ENCODE data around the gene ALOX15.

ALOX15 gene

GRCh38 chr17:4623249-4623648, 18.2 kb downstream of the ALOX15 start:
- Histone ChIP-seq H3K4me1 (ENCODE audit: control extremely low read depth in 1 of 4, control insufficient read depth in 4 of 4, insufficient read depth in 4 of 4, low read length in 3 of 4) (no peaks in the 10 kb centered on the region), H3K9me3 (ENCODE audit: control extremely low read depth in 1 of 5, control insufficient read depth in 4 of 5, insufficient read depth in 2 of 5, low read depth in 1 of 5, low read length in 4 of 5) (peaks cover 0 to 12% (median 5%) of the 10 kb centered on the region in 5 experiments), H3K36me3 (ENCODE audit: control insufficient read depth in 4 of 4, insufficient read depth in 4 of 4, low read length in 3 of 4) (no peaks in the 10 kb centered on the region), H3K27ac (ENCODE audit: insufficient read depth in 1 of 2, low read depth in 1 of 2, low read length in 2 of 2, poor library complexity in 1 of 2, severe bottlenecking in 2 of 2) (no peak overlapping the region), H3K4me3 (ENCODE audit: control insufficient read depth in 1 of 7, extremely low read depth in 1 of 7, insufficient read depth in 4 of 7, low read depth in 2 of 7, low read length in 6 of 7) (no peak overlapping the region), H3K27me3 (replicated peaks in 2 of 5; ENCODE audit: control insufficient read depth in 4 of 5, insufficient read depth in 5 of 5, low read length in 4 of 5) (peaks cover 0 to 3% (median 0%) of the 10 kb centered on the region in 5 experiments)
- DNase-seq = no peak
- ChIA-PET CTCF (interaction anchor here (0.6 to 6.6 kb wide), 5 partner anchors 11 to 466 kb away, joined by 3 to 62 read pairs (median 10); no protein-coding TSS in a partner anchor), POLR2A (no interaction called here)
- WGBS (ENCODE audit: insufficient coverage) = no CpG with 5 or more reads among the region's 2 CpGs

GRCh38 chr17:4622375-4622774, 19.1 kb downstream of the ALOX15 start:
- Histone ChIP-seq H3K4me3 (ENCODE audit: control insufficient read depth in 1 of 7, extremely low read depth in 1 of 7, insufficient read depth in 4 of 7, low read depth in 2 of 7, low read length in 6 of 7) (no peak overlapping the region), H3K36me3 (ENCODE audit: control insufficient read depth in 4 of 4, insufficient read depth in 4 of 4, low read length in 3 of 4) (no peaks in the 10 kb centered on the region), H3K27me3 (replicated peaks in 2 of 5; ENCODE audit: control insufficient read depth in 4 of 5, insufficient read depth in 5 of 5, low read length in 4 of 5) (peaks cover 0 to 5% (median under 1%) of the 10 kb centered on the region in 5 experiments), H3K9me3 (ENCODE audit: control extremely low read depth in 1 of 5, control insufficient read depth in 4 of 5, insufficient read depth in 2 of 5, low read depth in 1 of 5, low read length in 4 of 5) (peaks cover 0 to 12% (median 5%) of the 10 kb centered on the region in 5 experiments), H3K27ac (ENCODE audit: insufficient read depth in 1 of 2, low read depth in 1 of 2, low read length in 2 of 2, poor library complexity in 1 of 2, severe bottlenecking in 2 of 2) (no peak overlapping the region), H3K4me1 (ENCODE audit: control extremely low read depth in 1 of 4, control insufficient read depth in 4 of 4, insufficient read depth in 4 of 4, low read length in 3 of 4) (no peaks in the 10 kb centered on the region)
- CTCF ChIA-PET = interaction anchor here (0.9 to 6.6 kb wide), 7 partner anchors 12 to 57 kb away, joined by 3 to 62 read pairs (median 3); no protein-coding TSS in a partner anchor
- POLR2A ChIA-PET = no interaction called here
- 100% methylated on average over 1 of the region's 1 CpG for WGBS (ENCODE audit: insufficient coverage)
- DNase-seq = no peak

- no peaks in the 10 kb centered on the region for H3K4me1 ChIP-seq (ENCODE audit: control extremely low read depth in 1 of 4, control insufficient read depth in 4 of 4, insufficient read depth in 4 of 4, low read length in 3 of 4)
- peaks cover 0 to 8% (median 0%) of the 10 kb centered on the region in 5 experiments for H3K27me3 ChIP-seq (replicated peaks in 2 of 5; ENCODE audit: control insufficient read depth in 4 of 5, insufficient read depth in 5 of 5, low read length in 4 of 5)
- H3K36me3 ChIP-seq (ENCODE audit: control insufficient read depth in 4 of 4, insufficient read depth in 4 of 4, low read length in 3 of 4) = no peaks in the 10 kb centered on the region
- 98% methylated on average over 4 of the region's 4 CpGs for WGBS (ENCODE audit: insufficient coverage)
- H3K4me3 ChIP-seq (ENCODE audit: control insufficient read depth in 1 of 7, extremely low read depth in 1 of 7, insufficient read depth in 4 of 7, low read depth in 2 of 7, low read length in 6 of 7) = no peak overlapping the region
- ChIA-PET POLR2A (no interaction called here), CTCF (interaction anchor here (6.6 kb wide), 1 partner anchor 53 kb away, joined by 62 read pairs; no protein-coding TSS in a partner anchor)
- DNase-seq = no peak
- no peak overlapping the region for H3K27ac ChIP-seq (ENCODE audit: insufficient read depth in 1 of 2, low read depth in 1 of 2, low read length in 2 of 2, poor library complexity in 1 of 2, severe bottlenecking in 2 of 2)
- peaks cover 0 to 12% (median 5%) of the 10 kb centered on the region in 5 experiments for H3K9me3 ChIP-seq (ENCODE audit: control extremely low read depth in 1 of 5, control insufficient read depth in 4 of 5, insufficient read depth in 2 of 5, low read depth in 1 of 5, low read length in 4 of 5)
Measured at GRCh38 chr17:4620531-4621101, 20.9 kb downstream of the ALOX15 start.

- peaks cover 0 to 12% (median 5%) of the 10 kb centered on the region in 5 experiments for H3K9me3 ChIP-seq (ENCODE audit: control extremely low read depth in 1 of 5, control insufficient read depth in 4 of 5, insufficient read depth in 2 of 5, low read depth in 1 of 5, low read length in 4 of 5)
- ChIA-PET CTCF (interaction anchor here (0.6 kb wide), 1 partner anchor 197 kb away, joined by 3 read pairs; no protein-coding TSS in a partner anchor), POLR2A (no interaction called here)
- H3K4me3 ChIP-seq (ENCODE audit: control insufficient read depth in 1 of 7, extremely low read depth in 1 of 7, insufficient read depth in 4 of 7, low read depth in 2 of 7, low read length in 6 of 7) = no peak overlapping the region
- H3K27me3 ChIP-seq (replicated peaks in 2 of 5; ENCODE audit: control insufficient read depth in 4 of 5, insufficient read depth in 5 of 5, low read length in 4 of 5) = peaks cover 0 to 7% (median 0%) of the 10 kb centered on the region in 5 experiments
- 78% methylated on average over 13 of the region's 15 CpGs for WGBS (ENCODE audit: insufficient coverage)
- H3K27ac ChIP-seq (ENCODE audit: insufficient read depth in 1 of 2, low read depth in 1 of 2, low read length in 2 of 2, poor library complexity in 1 of 2, severe bottlenecking in 2 of 2) = no peak overlapping the region
- DNase-seq = no peak
- no peaks in the 10 kb centered on the region for H3K4me1 ChIP-seq (ENCODE audit: control extremely low read depth in 1 of 4, control insufficient read depth in 4 of 4, insufficient read depth in 4 of 4, low read length in 3 of 4)
- no peaks in the 10 kb centered on the region for H3K36me3 ChIP-seq (ENCODE audit: control insufficient read depth in 4 of 4, insufficient read depth in 4 of 4, low read length in 3 of 4)
Measured at GRCh38 chr17:4617590-4618351, 23.7 kb downstream of the ALOX15 start.

- 93% methylated on average over 17 of the region's 17 CpGs for WGBS (ENCODE audit: insufficient coverage)
- POLR2A ChIA-PET = no interaction called here
- no peak overlapping the region for H3K4me3 ChIP-seq (ENCODE audit: control insufficient read depth in 1 of 7, extremely low read depth in 1 of 7, insufficient read depth in 4 of 7, low read depth in 2 of 7, low read length in 6 of 7)
- DNase-seq = no peak
- no peak overlapping the region for H3K27ac ChIP-seq (ENCODE audit: insufficient read depth in 1 of 2, low read depth in 1 of 2, low read length in 2 of 2, poor library complexity in 1 of 2, severe bottlenecking in 2 of 2)
- H3K27me3 ChIP-seq (replicated peaks in 2 of 5; ENCODE audit: control insufficient read depth in 4 of 5, insufficient read depth in 5 of 5, low read length in 4 of 5) = peaks cover 0 to 7% (median 0%) of the 10 kb centered on the region in 5 experiments
- H3K9me3 ChIP-seq (ENCODE audit: control extremely low read depth in 1 of 5, control insufficient read depth in 4 of 5, insufficient read depth in 2 of 5, low read depth in 1 of 5, low read length in 4 of 5) = peaks cover 0 to 7% (median 4%) of the 10 kb centered on the region in 5 experiments
- CTCF ChIA-PET = interaction anchor here (0.6 kb wide), 1 partner anchor 196 kb away, joined by 3 read pairs; no protein-coding TSS in a partner anchor
- H3K4me1 ChIP-seq (ENCODE audit: control extremely low read depth in 1 of 4, control insufficient read depth in 4 of 4, insufficient read depth in 4 of 4, low read length in 3 of 4) = no peaks in the 10 kb centered on the region
- H3K36me3 ChIP-seq (ENCODE audit: control insufficient read depth in 4 of 4, insufficient read depth in 4 of 4, low read length in 3 of 4) = no peaks in the 10 kb centered on the region
Measured at GRCh38 chr17:4617090-4617489, 24.4 kb downstream of the ALOX15 start.

GRCh38 chr17:4616476-4616875, 25.0 kb downstream of the ALOX15 start:
- Histone ChIP-seq H3K27me3 (replicated peaks in 2 of 5; ENCODE audit: control insufficient read depth in 4 of 5, insufficient read depth in 5 of 5, low read length in 4 of 5) (peaks cover 0 to 5% (median 0%) of the 10 kb centered on the region in 5 experiments), H3K4me3 (ENCODE audit: control insufficient read depth in 1 of 7, extremely low read depth in 1 of 7, insufficient read depth in 4 of 7, low read depth in 2 of 7, low read length in 6 of 7) (no peak overlapping the region), H3K4me1 (ENCODE audit: control extremely low read depth in 1 of 4, control insufficient read depth in 4 of 4, insufficient read depth in 4 of 4, low read length in 3 of 4) (no peaks in the 10 kb centered on the region), H3K27ac (ENCODE audit: insufficient read depth in 1 of 2, low read depth in 1 of 2, low read length in 2 of 2, poor library complexity in 1 of 2, severe bottlenecking in 2 of 2) (no peak overlapping the region), H3K9me3 (ENCODE audit: control extremely low read depth in 1 of 5, control insufficient read depth in 4 of 5, insufficient read depth in 2 of 5, low read depth in 1 of 5, low read length in 4 of 5) (peaks cover 0 to under 1% (median 0%) of the 10 kb centered on the region in 5 experiments), H3K36me3 (ENCODE audit: control insufficient read depth in 4 of 4, insufficient read depth in 4 of 4, low read length in 3 of 4) (no peaks in the 10 kb centered on the region)
- POLR2A ChIA-PET = no interaction called here
- CTCF ChIA-PET = interaction anchor here (1.0 to 2.3 kb wide), 5 partner anchors 9 to 49 kb away, joined by 3 to 7 read pairs (median 6); no protein-coding TSS in a partner anchor
- WGBS (ENCODE audit: insufficient coverage) = 100% methylated on average over 7 of the region's 9 CpGs
- no peak for DNase-seq

- Histone ChIP-seq H3K9me3 (ENCODE audit: control extremely low read depth in 1 of 5, control insufficient read depth in 4 of 5, insufficient read depth in 2 of 5, low read depth in 1 of 5, low read length in 4 of 5) (no peaks in the 10 kb centered on the region), H3K4me3 (ENCODE audit: control insufficient read depth in 1 of 7, extremely low read depth in 1 of 7, insufficient read depth in 4 of 7, low read depth in 2 of 7, low read length in 6 of 7) (no peak overlapping the region), H3K27ac (ENCODE audit: insufficient read depth in 1 of 2, low read depth in 1 of 2, low read length in 2 of 2, poor library complexity in 1 of 2, severe bottlenecking in 2 of 2) (no peak overlapping the region), H3K36me3 (ENCODE audit: control insufficient read depth in 4 of 4, insufficient read depth in 4 of 4, low read length in 3 of 4) (no peaks in the 10 kb centered on the region), H3K4me1 (ENCODE audit: control extremely low read depth in 1 of 4, control insufficient read depth in 4 of 4, insufficient read depth in 4 of 4, low read length in 3 of 4) (peaks cover 0 to 17% (median 15%) of the 10 kb centered on the region in 4 experiments), H3K27me3 (replicated peaks in 2 of 5; ENCODE audit: control insufficient read depth in 4 of 5, insufficient read depth in 5 of 5, low read length in 4 of 5) (no peaks in the 10 kb centered on the region)
- CTCF ChIA-PET = interaction anchor here (0.6 to 4.0 kb wide), 5 partner anchors 14 to 180 kb away, joined by 3 to 16 read pairs (median 4); no protein-coding TSS in a partner anchor
- WGBS (ENCODE audit: insufficient coverage) = 98% methylated on average over 4 of the region's 6 CpGs
- no peak for DNase-seq
- POLR2A ChIA-PET = no interaction called here
Measured at GRCh38 chr17:4610656-4611055, 30.8 kb downstream of the ALOX15 start.
